ENCODE results near the gene SCN1A.

DNA sequence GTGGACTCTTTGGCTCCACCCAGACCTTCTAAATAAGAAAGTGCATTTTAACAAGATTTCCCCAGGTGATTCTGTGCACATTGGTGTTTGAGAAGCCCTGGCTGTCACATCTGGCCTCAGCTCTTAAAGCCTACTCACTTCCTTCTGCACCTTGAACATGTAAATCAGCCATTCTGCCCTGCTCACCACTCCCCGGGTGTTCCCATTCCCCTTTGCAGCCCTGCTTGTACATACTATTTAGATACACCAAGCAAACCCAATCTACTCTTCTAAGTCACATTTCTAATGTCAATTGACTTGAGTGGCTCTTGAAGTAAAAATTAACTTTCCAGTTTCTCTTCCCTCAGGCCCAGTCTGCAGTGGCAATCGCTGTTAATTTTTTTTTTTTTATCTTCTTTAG, 13.1 kb upstream of the SCN1A start:
- TF ChIP-seq, protein P1, sequence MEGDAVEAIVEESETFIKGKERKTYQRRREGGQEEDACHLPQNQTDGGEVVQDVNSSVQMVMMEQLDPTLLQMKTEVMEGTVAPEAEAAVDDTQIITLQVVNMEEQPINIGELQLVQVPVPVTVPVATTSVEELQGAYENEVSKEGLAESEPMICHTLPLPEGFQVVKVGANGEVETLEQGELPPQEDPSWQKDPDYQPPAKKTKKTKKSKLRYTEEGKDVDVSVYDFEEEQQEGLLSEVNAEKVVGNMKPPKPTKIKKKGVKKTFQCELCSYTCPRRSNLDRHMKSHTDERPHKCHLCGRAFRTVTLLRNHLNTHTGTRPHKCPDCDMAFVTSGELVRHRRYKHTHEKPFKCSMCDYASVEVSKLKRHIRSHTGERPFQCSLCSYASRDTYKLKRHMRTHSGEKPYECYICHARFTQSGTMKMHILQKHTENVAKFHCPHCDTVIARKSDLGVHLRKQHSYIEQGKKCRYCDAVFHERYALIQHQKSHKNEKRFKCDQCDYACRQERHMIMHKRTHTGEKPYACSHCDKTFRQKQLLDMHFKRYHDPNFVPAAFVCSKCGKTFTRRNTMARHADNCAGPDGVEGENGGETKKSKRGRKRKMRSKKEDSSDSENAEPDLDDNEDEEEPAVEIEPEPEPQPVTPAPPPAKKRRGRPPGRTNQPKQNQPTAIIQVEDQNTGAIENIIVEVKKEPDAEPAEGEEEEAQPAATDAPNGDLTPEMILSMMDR (IDR thresholded peaks at IDR 0.05; ENCODE audit: borderline replicate concordance, extremely low read depth, low read length, poor library complexity, severe bottlenecking), result no peak
- TF ChIP-seq EZH2 (IDR thresholded peaks at IDR 0.05; ENCODE audit: borderline replicate concordance, low read depth, low read length, severe bottlenecking), result no peak
